H9 (cell line): ENCODE measurements around the gene R3HDM2. TPM values are rescaled to one million over a fixed set of nuclear protein-coding genes. Genes with fewer than 3 reads are reported as not detected.

Experiments
- DNase-seq: peaks from one replicate; pipeline ENCODE4 v3.0.0-alpha.2; 2017
- H2AFZ ChIP-seq: one replicate; pipeline ENCODE4 v1.6.1; 2013; ENCODE audit warnings: mild to moderate bottlenecking, low read length, control low read depth, moderate library complexity
- H2AK5ac ChIP-seq: 2 replicates; pipeline ENCODE4 v1.6.1; 2013; ENCODE audit warnings: low read length, control low read depth, mixed read lengths; ENCODE audit not compliant: insufficient read length
- H2BK120ac ChIP-seq: one replicate; pipeline ENCODE4 v1.6.1; 2013; ENCODE audit warnings: low read depth, mild to moderate bottlenecking, low read length, control low read depth, inconsistent platforms; ENCODE audit not compliant: poor library complexity, severe bottlenecking
- H2BK12ac ChIP-seq: 2 replicates; pipeline ENCODE4 v1.6.1; 2013; ENCODE audit warnings: low read length, control low read depth, mixed read lengths, low read depth; ENCODE audit not compliant: insufficient read length
- H2BK15ac ChIP-seq: 2 replicates; pipeline ENCODE4 v1.6.1; 2013; ENCODE audit warnings: low read depth, low read length, control low read depth
- H2BK20ac ChIP-seq: one replicate; pipeline ENCODE4 v1.6.1; 2013; ENCODE audit warnings: low read depth, mild to moderate bottlenecking, low read length, control low read depth, inconsistent platforms; ENCODE audit not compliant: poor library complexity, severe bottlenecking
- H2BK5ac ChIP-seq: 2 replicates; pipeline ENCODE4 v1.6.1; 2013; ENCODE audit warnings: low read length, control low read depth, mixed read lengths; ENCODE audit not compliant: insufficient read length
- H3K14ac ChIP-seq: 2 replicates; pipeline ENCODE4 v1.6.1; 2013; ENCODE audit warnings: low read length, control low read depth; ENCODE audit not compliant: insufficient read depth
- H3K18ac ChIP-seq: 2 replicates; pipeline ENCODE4 v1.6.1; 2013; ENCODE audit warnings: low read depth, mild to moderate bottlenecking, mixed read lengths, low read length, control low read depth; ENCODE audit not compliant: insufficient read length
- H3K23ac ChIP-seq: 2 replicates; pipeline ENCODE4 v1.6.1; 2013; ENCODE audit warnings: low read length, control low read depth, mixed read lengths, low read depth; ENCODE audit not compliant: insufficient read length
- H3K23me2 ChIP-seq: 2 replicates; pipeline ENCODE4 v1.6.1; 2013; ENCODE audit warnings: low read depth, mild to moderate bottlenecking, mixed read lengths, low read length, control low read depth; ENCODE audit not compliant: insufficient read length, poor library complexity, severe bottlenecking
- H3K27ac ChIP-seq: 2 replicates; pipeline ENCODE4 v1.5.1; 2013; ENCODE audit warnings: low read length, control low read depth, mixed read lengths, low read depth; ENCODE audit not compliant: insufficient read length
- H3K27me3 ChIP-seq: 2 replicates; pipeline ENCODE4 v1.6.1; 2013; ENCODE audit warnings: low read length, control low read depth, inconsistent platforms; ENCODE audit not compliant: insufficient read depth
- H3K4ac ChIP-seq: 2 replicates; pipeline ENCODE4 v1.6.1; 2013; ENCODE audit warnings: low read depth, mild to moderate bottlenecking, control low read depth, inconsistent platforms, low read length, moderate library complexity
- H3K4me1 ChIP-seq: 2 replicates; pipeline ENCODE4 v1.6.1; 2013; ENCODE audit warnings: low read length, control low read depth, inconsistent platforms; ENCODE audit not compliant: insufficient read depth
- H3K4me2 ChIP-seq: 2 replicates; pipeline ENCODE4 v1.6.1; 2013; ENCODE audit warnings: low read length, control low read depth, mixed read lengths; ENCODE audit not compliant: insufficient read length, insufficient read depth
- H3K56ac ChIP-seq: 2 replicates; pipeline ENCODE4 v1.6.1; 2013; ENCODE audit warnings: low read depth, mild to moderate bottlenecking, mixed read lengths, low read length, control low read depth; ENCODE audit not compliant: insufficient read length
- H3K79me1 ChIP-seq: 2 replicates; pipeline ENCODE4 v1.6.1; 2013; ENCODE audit warnings: low read depth, mild to moderate bottlenecking, moderate library complexity, low read length, control low read depth, inconsistent platforms; ENCODE audit not compliant: insufficient read depth, poor library complexity, severe bottlenecking
- H3K79me2 ChIP-seq: 2 replicates; pipeline ENCODE4 v1.6.1; 2013; ENCODE audit warnings: low read length, control low read depth, inconsistent platforms; ENCODE audit not compliant: insufficient read depth
- H3K9ac ChIP-seq: 2 replicates; pipeline ENCODE4 v1.6.1; 2013; ENCODE audit warnings: low read length, control low read depth, mixed read lengths; ENCODE audit not compliant: insufficient read length; ENCODE audit errors: extremely low read depth
- H3K9me3 ChIP-seq: one replicate; pipeline ENCODE4 v1.6.1; 2013; ENCODE audit warnings: low read depth, low read length, inconsistent platforms; ENCODE audit not compliant: control insufficient read depth
- H3T11ph ChIP-seq: one replicate; pipeline ENCODE4 v1.6.1; 2013; ENCODE audit warnings: mild to moderate bottlenecking, low read length, control low read depth, inconsistent platforms
- H4K20me1 ChIP-seq: one replicate; pipeline ENCODE4 v1.6.1; 2013; ENCODE audit not compliant: control insufficient read depth, insufficient read length, insufficient read depth
- H4K5ac ChIP-seq: 2 replicates; pipeline ENCODE4 v1.6.1; 2013; ENCODE audit warnings: low read depth, mild to moderate bottlenecking, mixed read lengths, low read length, control low read depth; ENCODE audit not compliant: insufficient read length
- H4K8ac ChIP-seq: replicated peaks from 2 replicates; pipeline ENCODE4 v1.6.1; 2013; ENCODE audit warnings: low read length, control low read depth, mixed read lengths, low read depth; ENCODE audit not compliant: insufficient read length
- H4K91ac ChIP-seq: 2 replicates; pipeline ENCODE4 v1.6.1; 2013; ENCODE audit warnings: low read depth, mild to moderate bottlenecking, moderate library complexity, mixed read lengths, low read length, control low read depth; ENCODE audit not compliant: insufficient read length
- H3K27ac Mint-ChIP-seq, 3 experiments: 2 replicates in 2 of 3; 3 replicates in 1 of 3; pipeline ENCODE4 v1.8.0; 2020 to 2021; ENCODE audit warnings: mixed read lengths in 3 of 3, mild to moderate bottlenecking in 1 of 3, moderate library complexity in 1 of 3
- H3K27me3 Mint-ChIP-seq: 2 replicates; pipeline ENCODE4 v1.8.0; 2021; ENCODE audit warnings: low read depth, mild to moderate bottlenecking, moderate library complexity, mixed read lengths
- H3K36me3 Mint-ChIP-seq, 3 experiments: 2 replicates in 2 of 3; 3 replicates in 1 of 3; pipeline ENCODE4 v1.8.0; 2020 to 2021; ENCODE audit warnings: low read depth in 3 of 3, mixed read lengths in 3 of 3; ENCODE audit not compliant: insufficient read depth in 1 of 3
- H3K4me1 Mint-ChIP-seq, 2 experiments: 2 replicates each; pipeline ENCODE4 v1.8.0; 2020; ENCODE audit warnings: mixed read lengths in 2 of 2
- H3K4me3 Mint-ChIP-seq, 2 experiments: 2 replicates in 1 of 2; 3 replicates in 1 of 2; pipeline ENCODE4 v1.8.0; 2020 to 2021; ENCODE audit warnings: mild to moderate bottlenecking in 2 of 2, mixed read lengths in 2 of 2, moderate library complexity in 1 of 2
- H3K9me3 Mint-ChIP-seq, 2 experiments: 2 replicates in 1 of 2; 3 replicates in 1 of 2; pipeline ENCODE4 v1.8.0; 2020; ENCODE audit warnings: mild to moderate bottlenecking in 2 of 2, mixed read lengths in 2 of 2, moderate library complexity in 1 of 2
- WGBS: extraction: QIAGEN DNeasy Blood & Tissue Kit; methylation state at CpG from one replicate; pipeline ENCODE4 v1.1.7; 2013; ENCODE audit warnings: missing lambda C conversion rate, low lambda C conversion rate, mixed read lengths; ENCODE audit not compliant: insufficient read length; ENCODE audit errors: extremely low coverage; 5-methylcytosine and 5-hydroxymethylcytosine counted together
- total RNA-seq: library from RNA; stranded (reverse); gene quantifications from 2 replicates; pipeline ENCODE4 v1.2.1, GENCODE V29; 2021
- TF ChIP-seq, protein P1 (sequence below): fragments of 200-600 bp; sonication (generic); conservative IDR thresholded peaks from 3 replicates; pipeline ENCODE4 v1.8.0; 2021; ENCODE audit warnings: antibody characterized with exemption, mild to moderate bottlenecking

R3HDM2 gene
- total RNA-seq, 1 experiment from 2014 or later: 43.9 TPM

DNA sequence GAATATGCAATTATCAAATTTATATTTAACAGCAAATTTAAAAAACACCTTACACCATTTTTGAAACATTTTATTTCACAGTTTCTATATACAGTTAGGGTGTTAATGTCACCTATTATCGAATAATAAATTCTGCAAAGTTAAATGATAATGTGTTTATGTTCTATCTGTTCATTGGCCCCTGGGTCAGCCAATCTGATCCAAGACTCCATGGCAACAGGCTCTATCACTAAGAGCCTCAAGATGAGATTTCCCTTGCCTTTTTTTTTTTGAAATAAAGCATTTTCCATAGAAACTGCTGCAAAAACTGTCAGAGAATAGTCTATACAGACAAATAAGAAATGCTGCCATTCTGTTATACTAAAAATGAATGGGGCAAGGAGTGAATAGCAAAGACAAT lies 96.6 kb downstream of the R3HDM2 start:
- H3K9me3 Mint-ChIP-seq: peaks cover 0 to 4% of the 10 kb centered on the region in 2 experiments; a peak in 1 of 5 replicates
- Histone ChIP-seq H3K18ac (no peak overlapping the region), H3K9me3 (no peaks in the 10 kb centered on the region)

More for the DNA sequence above, 96.6 kb downstream of the R3HDM2 start:
- H3K27me3 ChIP-seq: no peaks in the 10 kb centered on the region
- H3T11ph ChIP-seq: no peak overlapping the region
- no peak overlapping the region for H3K23ac ChIP-seq
- no peak overlapping the region for H4K5ac ChIP-seq
- H2AK5ac ChIP-seq: no peak overlapping the region
- no peak overlapping the region for H2BK120ac ChIP-seq
- Mint-ChIP-seq H3K4me3 (no peak overlapping the region), H3K27me3 (no peaks in the 10 kb centered on the region), H3K36me3 (peaks cover 4 to 14% (median 7%) of the 10 kb centered on the region in 3 experiments; a peak in 6 of 7 replicates), H3K27ac (no peak overlapping the region), H3K4me1 (no peaks in the 10 kb centered on the region)
- H4K8ac ChIP-seq: no peak overlapping the region
- TF ChIP-seq, protein P1, sequence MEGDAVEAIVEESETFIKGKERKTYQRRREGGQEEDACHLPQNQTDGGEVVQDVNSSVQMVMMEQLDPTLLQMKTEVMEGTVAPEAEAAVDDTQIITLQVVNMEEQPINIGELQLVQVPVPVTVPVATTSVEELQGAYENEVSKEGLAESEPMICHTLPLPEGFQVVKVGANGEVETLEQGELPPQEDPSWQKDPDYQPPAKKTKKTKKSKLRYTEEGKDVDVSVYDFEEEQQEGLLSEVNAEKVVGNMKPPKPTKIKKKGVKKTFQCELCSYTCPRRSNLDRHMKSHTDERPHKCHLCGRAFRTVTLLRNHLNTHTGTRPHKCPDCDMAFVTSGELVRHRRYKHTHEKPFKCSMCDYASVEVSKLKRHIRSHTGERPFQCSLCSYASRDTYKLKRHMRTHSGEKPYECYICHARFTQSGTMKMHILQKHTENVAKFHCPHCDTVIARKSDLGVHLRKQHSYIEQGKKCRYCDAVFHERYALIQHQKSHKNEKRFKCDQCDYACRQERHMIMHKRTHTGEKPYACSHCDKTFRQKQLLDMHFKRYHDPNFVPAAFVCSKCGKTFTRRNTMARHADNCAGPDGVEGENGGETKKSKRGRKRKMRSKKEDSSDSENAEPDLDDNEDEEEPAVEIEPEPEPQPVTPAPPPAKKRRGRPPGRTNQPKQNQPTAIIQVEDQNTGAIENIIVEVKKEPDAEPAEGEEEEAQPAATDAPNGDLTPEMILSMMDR: no peak
- no peaks in the 10 kb centered on the region for H3K23me2 ChIP-seq
- no peaks in the 10 kb centered on the region for H4K20me1 ChIP-seq
- H3K4me1 ChIP-seq: no peaks in the 10 kb centered on the region
- H3K27ac ChIP-seq: no peak overlapping the region
- no peaks in the 10 kb centered on the region for H3K79me2 ChIP-seq
- no peak overlapping the region for H4K91ac ChIP-seq
- no peak overlapping the region for H3K9ac ChIP-seq
- WGBS: no CpG with 5 or more reads among the region's 1 CpG
- no peak overlapping the region for H2BK5ac ChIP-seq
- no peak overlapping the region for H3K14ac ChIP-seq
- no peak overlapping the region for H2BK12ac ChIP-seq
- no peak overlapping the region for H3K4ac ChIP-seq
- H2BK15ac ChIP-seq: no peak overlapping the region
- no peak overlapping the region for H2BK20ac ChIP-seq
- H3K79me1 ChIP-seq: no peaks in the 10 kb centered on the region
- H3K56ac ChIP-seq: no peak overlapping the region
- DNase-seq: no peak
- H2AFZ ChIP-seq: no peak overlapping the region
- no peak overlapping the region for H3K4me2 ChIP-seq
